GM06990 (cell line): ENCODE results near the gene RASA2.
"Not testable (repeated sequence)": the region's sequence is repeated elsewhere in the genome, so short reads cannot be mapped to it uniquely, and the experiment has no call there.

Experiments
- DNase-seq: peaks from one replicate; pipeline ENCODE4 v3.0.0-alpha.2; 2011; ENCODE audit not compliant: insufficient read length; ENCODE audit errors: extremely low read depth
- H3K27me3 ChIP-seq: replicated peaks from 2 replicates; pipeline ENCODE4 v1.6.0; 2011; ENCODE audit warnings: low read length; ENCODE audit not compliant: control insufficient read depth, insufficient read depth
- H3K36me3 ChIP-seq: 2 replicates; pipeline ENCODE4 v1.5.1; 2011; ENCODE audit warnings: low read length; ENCODE audit not compliant: control insufficient read depth, insufficient read depth
- H3K4me3 ChIP-seq: replicated peaks from 2 replicates; pipeline ENCODE4 v1.5.1; 2011; ENCODE audit warnings: low read depth, mild to moderate bottlenecking, control low read depth, low read length
- CTCF ChIP-seq: IDR thresholded peaks from 2 replicates; pipeline ENCODE4 v1.5.1; 2011; ENCODE audit warnings: low read length, control low read depth, mild to moderate bottlenecking, inconsistent platforms; ENCODE audit not compliant: insufficient read depth, poor library complexity, severe bottlenecking

The RASA2 gene

GRCh38 chr3:141529256-141529655, 42.4 kb downstream of the RASA2 start:
- H3K27me3 ChIP-seq: no peaks in the 10 kb centered on the region
- H3K36me3 ChIP-seq: no peaks in the 10 kb centered on the region
- DNase-seq: no peak
- no peak for TF ChIP-seq CTCF
- H3K4me3 ChIP-seq: no peak overlapping the region

- Histone ChIP-seq H3K27me3 (no peaks in the 10 kb centered on the region), H3K36me3 (no peaks in the 10 kb centered on the region), H3K4me3 (no peak overlapping the region)
- DNase-seq: no peak
- TF ChIP-seq CTCF: no peak
Measured at GRCh38 chr3:141529717-141530414, 43.0 kb downstream of the RASA2 start.

GRCh38 chr3:141530415-141530768, 43.6 kb downstream of the RASA2 start:
- DNase-seq: no peak
- Histone ChIP-seq H3K27me3 (no peaks in the 10 kb centered on the region), H3K36me3 (no peaks in the 10 kb centered on the region), H3K4me3 (no peak overlapping the region)
- TF ChIP-seq CTCF: no peak

- TF ChIP-seq CTCF: no peak
- no peak for DNase-seq
- Histone ChIP-seq H3K27me3 (no peaks in the 10 kb centered on the region), H3K4me3 (no peak overlapping the region), H3K36me3 (no peaks in the 10 kb centered on the region)
Measured at GRCh38 chr3:141532609-141533008, 45.8 kb downstream of the RASA2 start.

GRCh38 chr3:141536017-141536416, 49.2 kb downstream of the RASA2 start:
- DNase-seq, H3K4me3 ChIP-seq, H3K36me3 ChIP-seq, H3K27me3 ChIP-seq: not testable (repeated sequence)

- DNase-seq: no peak
- Histone ChIP-seq H3K4me3 (no peak overlapping the region), H3K36me3 (no peaks in the 10 kb centered on the region), H3K27me3 (no peaks in the 10 kb centered on the region)
- TF ChIP-seq CTCF: no peak
Measured at GRCh38 chr3:141537856-141538255, 51.0 kb downstream of the RASA2 start.
